ENCODE results near the gene PPP6R3.

The PPP6R3 gene

DNA sequence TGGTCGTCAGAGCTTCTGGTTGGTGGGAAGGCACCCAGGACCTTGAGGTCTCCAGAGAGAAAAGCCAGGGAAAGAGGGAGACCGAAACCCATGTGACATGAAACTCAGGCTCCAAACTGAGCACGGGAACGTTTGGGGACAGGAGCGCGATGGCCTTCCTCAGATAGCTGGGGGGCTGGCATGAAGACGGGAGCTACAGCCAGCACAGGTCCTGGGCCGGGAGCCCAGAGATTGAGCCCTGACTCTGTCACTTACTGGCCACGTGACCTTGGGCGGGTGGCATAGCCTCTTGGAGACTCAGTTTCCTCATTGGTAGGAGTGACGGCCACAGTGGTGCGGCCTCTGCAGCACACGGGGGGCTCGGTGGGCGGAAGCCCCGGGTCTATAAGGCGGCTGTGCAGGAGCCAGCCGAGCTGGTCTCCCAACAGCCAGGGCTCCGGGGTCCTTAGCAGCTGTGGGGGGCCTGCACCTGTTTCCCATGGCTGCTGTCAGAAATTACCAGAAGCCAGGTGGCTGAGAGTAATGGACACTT lies 36.4 kb upstream of the PPP6R3 start:
- TF ChIP-seq, protein P1, sequence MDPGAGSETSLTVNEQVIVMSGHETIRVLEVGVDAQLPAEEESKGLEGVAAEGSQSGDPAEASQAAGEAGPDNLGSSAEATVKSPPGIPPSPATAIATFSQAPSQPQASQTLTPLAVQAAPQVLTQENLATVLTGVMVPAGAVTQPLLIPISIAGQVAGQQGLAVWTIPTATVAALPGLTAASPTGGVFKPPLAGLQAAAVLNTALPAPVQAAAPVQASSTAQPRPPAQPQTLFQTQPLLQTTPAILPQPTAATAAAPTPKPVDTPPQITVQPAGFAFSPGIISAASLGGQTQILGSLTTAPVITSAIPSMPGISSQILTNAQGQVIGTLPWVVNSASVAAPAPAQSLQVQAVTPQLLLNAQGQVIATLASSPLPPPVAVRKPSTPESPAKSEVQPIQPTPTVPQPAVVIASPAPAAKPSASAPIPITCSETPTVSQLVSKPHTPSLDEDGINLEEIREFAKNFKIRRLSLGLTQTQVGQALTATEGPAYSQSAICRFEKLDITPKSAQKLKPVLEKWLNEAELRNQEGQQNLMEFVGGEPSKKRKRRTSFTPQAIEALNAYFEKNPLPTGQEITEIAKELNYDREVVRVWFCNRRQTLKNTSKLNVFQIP (CRISPR knock-in tag; IDR thresholded peaks at IDR 0.05; ENCODE audit: borderline replicate concordance, low read depth), result no peak
- TF ChIP-seq ZNF8 (CRISPR knock-in tag; IDR thresholded peaks at IDR 0.05), result no peak
- no peak for TF ChIP-seq ISL1 (CRISPR knock-in tag; IDR thresholded peaks at IDR 0.05)
- no peak for TF ChIP-seq CSDC2 (CRISPR knock-in tag; IDR thresholded peaks at IDR 0.05)
- TF ChIP-seq ZFP3 (CRISPR knock-in tag; IDR thresholded peaks at IDR 0.05), result no peak
- TF ChIP-seq PPARA (CRISPR knock-in tag; IDR thresholded peaks at IDR 0.05; ENCODE audit: borderline replicate concordance), result no peak
- TF ChIP-seq TCF4 (CRISPR knock-in tag; IDR thresholded peaks at IDR 0.05; ENCODE audit: borderline replicate concordance), result no peak
- no peak for TF ChIP-seq TSHZ2 (CRISPR knock-in tag; IDR thresholded peaks at IDR 0.05)
- TF ChIP-seq, protein P2, sequence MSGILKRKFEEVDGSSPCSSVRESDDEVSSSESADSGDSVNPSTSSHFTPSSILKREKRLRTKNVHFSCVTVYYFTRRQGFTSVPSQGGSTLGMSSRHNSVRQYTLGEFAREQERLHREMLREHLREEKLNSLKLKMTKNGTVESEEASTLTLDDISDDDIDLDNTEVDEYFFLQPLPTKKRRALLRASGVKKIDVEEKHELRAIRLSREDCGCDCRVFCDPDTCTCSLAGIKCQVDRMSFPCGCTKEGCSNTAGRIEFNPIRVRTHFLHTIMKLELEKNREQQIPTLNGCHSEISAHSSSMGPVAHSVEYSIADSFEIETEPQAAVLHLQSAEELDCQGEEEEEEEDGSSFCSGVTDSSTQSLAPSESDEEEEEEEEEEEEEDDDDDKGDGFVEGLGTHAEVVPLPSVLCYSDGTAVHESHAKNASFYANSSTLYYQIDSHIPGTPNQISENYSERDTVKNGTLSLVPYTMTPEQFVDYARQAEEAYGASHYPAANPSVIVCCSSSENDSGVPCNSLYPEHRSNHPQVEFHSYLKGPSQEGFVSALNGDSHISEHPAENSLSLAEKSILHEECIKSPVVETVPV (CRISPR knock-in tag; IDR thresholded peaks at IDR 0.05), result no peak
- no peak for TF ChIP-seq ZNF565 (CRISPR knock-in tag; conservative IDR thresholded peaks at IDR 0.05; ENCODE audit: low read depth)
- TF ChIP-seq PATZ1 (CRISPR knock-in tag; IDR thresholded peaks at IDR 0.05; ENCODE audit: borderline replicate concordance), result no peak
- no peak for TF ChIP-seq GLIS3 (CRISPR knock-in tag; IDR thresholded peaks at IDR 0.05)
- TF ChIP-seq RARB (CRISPR knock-in tag; IDR thresholded peaks at IDR 0.05), result no peak
- TF ChIP-seq ZC3H10 (CRISPR knock-in tag; IDR thresholded peaks at IDR 0.05), result no peak
- TF ChIP-seq ARNTL (CRISPR knock-in tag; IDR thresholded peaks at IDR 0.05; ENCODE audit: borderline replicate concordance, low read depth), result no peak
- TF ChIP-seq OSR1 (CRISPR knock-in tag; IDR thresholded peaks at IDR 0.05), result no peak
- TF ChIP-seq TOX (CRISPR knock-in tag; IDR thresholded peaks at IDR 0.05; ENCODE audit: borderline replicate concordance), result no peak
- TF ChIP-seq SNAI2 (CRISPR knock-in tag; IDR thresholded peaks at IDR 0.05), result no peak
- no peak for ATAC-seq

DNA sequence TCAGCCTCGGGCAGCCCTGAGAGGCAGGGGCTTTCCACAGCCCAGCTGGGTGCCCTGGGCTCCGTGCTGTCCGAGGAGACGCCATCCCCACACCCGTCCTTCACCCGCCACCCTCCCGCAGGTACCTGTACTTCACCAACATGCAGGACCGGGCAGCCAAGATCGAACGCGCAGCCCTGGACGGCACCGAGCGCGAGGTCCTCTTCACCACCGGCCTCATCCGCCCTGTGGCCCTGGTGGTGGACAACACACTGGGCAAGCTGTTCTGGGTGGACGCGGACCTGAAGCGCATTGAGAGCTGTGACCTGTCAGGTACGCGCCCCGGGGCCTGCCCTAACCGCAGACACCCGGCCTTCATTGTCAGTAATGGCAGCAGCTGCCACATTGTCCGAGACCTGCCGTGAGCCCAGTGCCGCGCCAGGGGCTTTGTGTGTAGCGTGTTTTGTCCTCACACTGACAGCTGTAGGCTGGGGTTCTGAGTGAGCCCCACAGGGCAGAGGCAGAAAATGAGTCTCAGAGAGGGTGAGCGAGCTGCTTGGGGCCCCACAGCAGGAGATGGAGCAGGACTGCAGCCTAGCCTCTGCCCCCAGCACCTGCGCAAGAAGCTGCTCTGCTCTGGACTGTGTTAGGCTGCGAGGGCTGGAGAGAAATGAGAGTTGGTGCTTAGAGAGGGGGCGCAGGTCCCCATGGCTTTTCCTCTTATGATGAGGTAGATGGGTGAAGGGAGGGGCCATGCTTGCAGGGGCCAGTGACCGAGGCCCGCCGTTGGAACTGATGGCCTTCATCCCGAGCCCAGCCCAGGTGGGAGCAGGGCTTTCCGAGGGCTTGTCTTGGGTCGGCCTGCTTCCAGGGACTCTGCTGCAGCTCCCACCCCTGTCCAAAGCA lies 35.3 kb upstream of the PPP6R3 start:
- no peak; the same call in 2 of the 3 replicates for ATAC-seq
- TF ChIP-seq OSR1 (CRISPR knock-in tag; IDR thresholded peaks at IDR 0.05), result no peak
- no peak for TF ChIP-seq CSDC2 (CRISPR knock-in tag; IDR thresholded peaks at IDR 0.05)
- TF ChIP-seq TOX (CRISPR knock-in tag; IDR thresholded peaks at IDR 0.05; ENCODE audit: borderline replicate concordance), result no peak
- no peak for TF ChIP-seq ZNF8 (CRISPR knock-in tag; IDR thresholded peaks at IDR 0.05)
- no peak for TF ChIP-seq ZNF565 (CRISPR knock-in tag; conservative IDR thresholded peaks at IDR 0.05; ENCODE audit: low read depth)
- no peak for TF ChIP-seq BACH2 (CRISPR knock-in tag; IDR thresholded peaks at IDR 0.05; ENCODE audit: borderline replicate concordance)
- TF ChIP-seq, protein P3, sequence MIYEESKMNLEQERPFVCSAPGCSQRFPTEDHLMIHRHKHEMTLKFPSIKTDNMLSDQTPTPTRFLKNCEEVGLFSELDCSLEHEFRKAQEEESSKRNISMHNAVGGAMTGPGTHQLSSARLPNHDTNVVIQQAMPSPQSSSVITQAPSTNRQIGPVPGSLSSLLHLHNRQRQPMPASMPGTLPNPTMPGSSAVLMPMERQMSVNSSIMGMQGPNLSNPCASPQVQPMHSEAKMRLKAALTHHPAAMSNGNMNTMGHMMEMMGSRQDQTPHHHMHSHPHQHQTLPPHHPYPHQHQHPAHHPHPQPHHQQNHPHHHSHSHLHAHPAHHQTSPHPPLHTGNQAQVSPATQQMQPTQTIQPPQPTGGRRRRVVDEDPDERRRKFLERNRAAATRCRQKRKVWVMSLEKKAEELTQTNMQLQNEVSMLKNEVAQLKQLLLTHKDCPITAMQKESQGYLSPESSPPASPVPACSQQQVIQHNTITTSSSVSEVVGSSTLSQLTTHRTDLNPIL (CRISPR knock-in tag; IDR thresholded peaks at IDR 0.05; ENCODE audit: low read depth), result no peak
- TF ChIP-seq ISL1 (CRISPR knock-in tag; IDR thresholded peaks at IDR 0.05), result no peak
